NT2/D1 (cell line): Measurements from ENCODE around the gene CHTF18.

ENCODE experiments used
- YY1 ChIP-seq: IDR thresholded peaks from 2 replicates; pipeline ENCODE4 v1.6.1; 2011; ENCODE audit not compliant: insufficient read length, insufficient read depth
- ZNF274 ChIP-seq: IDR thresholded peaks from 2 replicates; pipeline ENCODE4 v1.6.1; 2011; ENCODE audit warnings: mild to moderate bottlenecking, low read depth, low read length

DNA sequence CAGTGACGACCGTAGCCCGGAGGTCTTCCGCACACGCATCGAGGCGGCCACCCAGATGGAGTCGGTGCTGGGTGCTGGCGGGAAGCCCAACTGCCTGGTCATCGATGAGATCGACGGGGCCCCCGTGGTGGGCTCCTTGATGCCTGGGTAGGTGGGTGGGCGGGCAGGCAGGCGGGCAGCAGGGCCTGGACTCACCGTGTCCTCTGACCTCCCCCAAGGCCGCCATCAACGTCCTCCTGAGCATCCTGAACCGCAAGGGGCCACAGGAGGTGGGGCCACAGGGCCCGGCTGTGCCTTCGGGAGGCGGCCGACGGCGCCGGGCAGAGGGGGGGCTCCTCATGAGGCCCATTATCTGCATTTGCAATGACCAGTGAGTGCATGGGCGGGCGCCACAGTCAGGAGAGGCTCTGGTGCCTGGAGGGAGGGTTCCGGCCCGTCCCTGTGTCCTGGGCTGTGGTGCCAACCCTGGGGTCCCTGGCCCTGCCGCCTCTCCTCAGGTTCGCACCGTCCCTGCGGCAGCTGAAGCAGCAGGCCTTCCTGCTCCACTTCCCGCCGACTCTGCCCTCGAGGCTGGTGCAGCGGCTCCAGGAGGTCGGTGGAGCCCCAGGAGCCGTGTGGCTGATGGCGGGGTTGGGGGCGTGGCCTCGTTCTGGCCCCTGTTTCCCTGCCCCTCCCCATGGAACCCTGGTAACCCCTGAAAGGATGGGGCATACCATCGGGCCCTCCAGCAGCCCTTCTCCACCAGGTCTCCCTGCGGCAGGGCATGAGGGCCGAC is 4.0 kb downstream of the CHTF18 start:
- TF ChIP-seq YY1, result no peak
- TF ChIP-seq ZNF274, result no peak
